Measurements from ENCODE around the gene PATE2.

Gene PATE2

GRCh38 chr11:125756050-125756449 lies 22.6 kb downstream of the PATE2 start:
- no peak overlapping the region for H3K4me3 Mint-ChIP-seq
- H3K9me3 Mint-ChIP-seq, result peaks cover 13% of the 10 kb centered on the region
- no peak overlapping the region for H3K27ac Mint-ChIP-seq
- H3K36me3 Mint-ChIP-seq, result peaks cover 2% of the 10 kb centered on the region
- H3K4me1 Mint-ChIP-seq, result no peaks in the 10 kb centered on the region
- H3K27me3 Mint-ChIP-seq, result peaks cover 14% of the 10 kb centered on the region

DNA sequence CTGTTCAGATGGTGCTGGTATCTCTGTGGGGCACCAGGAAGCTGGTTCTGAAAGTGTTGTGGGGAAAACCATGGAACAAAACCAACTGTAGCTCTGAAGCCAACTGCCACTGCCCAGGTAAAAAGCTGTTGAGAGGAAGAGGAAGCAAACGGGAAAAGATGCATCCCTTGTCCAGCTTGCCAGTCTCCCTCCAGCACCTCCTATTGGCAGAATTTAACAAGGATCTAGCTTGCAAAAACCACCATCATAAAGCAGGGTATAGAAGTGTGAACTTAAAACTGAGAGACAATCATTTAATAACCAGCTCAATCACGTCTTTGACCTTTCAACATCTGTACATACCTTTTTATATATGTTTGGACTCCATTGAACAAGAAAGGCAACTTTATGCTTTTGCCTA lies 28.0 kb downstream of the PATE2 start:
- Mint-ChIP-seq H3K27ac (peak overlapping the region; percentile 18), H3K27me3 (peaks cover 12% of the 10 kb centered on the region), H3K4me3 (no peak overlapping the region), H3K9me3 (no peaks in the 10 kb centered on the region), H3K4me1 (no peaks in the 10 kb centered on the region), H3K36me3 (peaks cover 1% of the 10 kb centered on the region)

DNA sequence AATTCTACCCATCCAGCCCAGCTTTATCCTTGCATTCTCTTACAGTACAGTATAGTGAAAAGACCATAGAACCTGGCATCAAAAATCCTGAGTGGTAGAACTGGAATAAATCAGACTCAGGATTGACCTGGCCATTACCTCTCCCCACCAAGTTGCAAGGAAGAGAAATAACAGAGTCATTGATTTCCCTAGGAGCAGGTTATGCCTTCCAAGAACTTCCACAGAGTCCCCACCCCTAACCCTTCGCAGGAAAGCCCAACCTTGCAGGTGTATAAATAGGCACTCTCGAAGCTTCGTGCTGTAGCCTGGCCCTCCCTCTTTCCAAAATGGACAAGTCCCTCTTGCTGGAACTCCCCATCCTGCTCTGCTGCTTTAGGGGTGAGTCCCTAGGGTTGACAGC lies 32.6 kb downstream of the PATE2 start, which contains the start of gene PATE1:
Gene PATE1 (plus strand): TSS at position 301 of the 400 bp plus-strand sequence. CDS start 26 bp downstream, at position 327.
- Mint-ChIP-seq H3K4me1 (no peaks in the 10 kb centered on the region), H3K27me3 (peaks cover 8% of the 10 kb centered on the region), H3K9me3 (no peaks in the 10 kb centered on the region), H3K36me3 (no peaks in the 10 kb centered on the region), H3K27ac (no peak within 1 kb of the TSS), H3K4me3 (no peak within 1 kb of the TSS)

DNA sequence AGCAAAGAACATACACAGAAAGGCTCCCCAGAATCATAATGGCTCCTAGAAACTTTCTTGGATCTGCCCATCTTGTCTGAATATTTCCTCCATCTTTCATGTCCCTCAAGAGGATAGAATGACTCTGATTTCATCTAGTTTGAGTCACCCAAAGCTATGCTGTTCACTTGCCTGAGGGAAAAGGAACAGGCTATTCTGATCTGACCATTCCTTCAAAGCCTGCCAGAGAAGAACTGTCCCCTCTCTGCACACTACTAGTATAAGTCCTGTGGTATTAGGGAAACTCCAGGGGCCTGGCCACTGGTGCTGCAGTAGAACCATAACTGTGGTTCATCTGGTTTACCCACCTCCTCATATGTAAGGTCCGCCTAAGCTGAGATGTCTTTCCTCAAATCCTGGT lies 34.9 kb downstream of the PATE2 start:
- Mint-ChIP-seq H3K27me3 (peaks cover 3% of the 10 kb centered on the region), H3K27ac (no peak overlapping the region), H3K36me3 (no peaks in the 10 kb centered on the region), H3K4me1 (no peaks in the 10 kb centered on the region), H3K9me3 (no peaks in the 10 kb centered on the region), H3K4me3 (no peak overlapping the region)

GRCh38 chr11:125740617-125741016 lies 38.0 kb downstream of the PATE2 start:
- Mint-ChIP-seq H3K9me3 (peaks cover 8% of the 10 kb centered on the region), H3K27me3 (peaks cover 3% of the 10 kb centered on the region), H3K27ac (no peak overlapping the region), H3K4me3 (no peak overlapping the region), H3K4me1 (no peaks in the 10 kb centered on the region), H3K36me3 (no peaks in the 10 kb centered on the region)

- no peak overlapping the region for H3K27ac Mint-ChIP-seq
- H3K9me3 Mint-ChIP-seq, result no peaks in the 10 kb centered on the region
- no peaks in the 10 kb centered on the region for H3K4me1 Mint-ChIP-seq
- H3K4me3 Mint-ChIP-seq, result no peak overlapping the region
- peaks cover 10% of the 10 kb centered on the region for H3K27me3 Mint-ChIP-seq
- no peaks in the 10 kb centered on the region for H3K36me3 Mint-ChIP-seq
Observed at GRCh38 chr11:125728969-125729368, 49.7 kb downstream of the PATE2 start.
